Immature natural killer cell (primary cell): Measurements from ENCODE around the gene CSRNP3. TPM values are rescaled to one million over a fixed set of nuclear protein-coding genes. Genes with fewer than 3 reads are reported as not detected.

Experiments used
- DNase-seq, 3 donors: peaks; one replicate each; pipeline ENCODE4 v3.0.0; 2022; ENCODE audit warnings: mixed read lengths in 1 of 3
- H3K27ac Mint-ChIP-seq, 6 donors: one replicate each; pipeline ENCODE4 v1.8.0; 2020; ENCODE audit warnings: mixed read lengths in 6 of 6, mild to moderate bottlenecking in 5 of 6, inconsistent platforms in 4 of 6, moderate library complexity in 3 of 6
- H3K27me3 Mint-ChIP-seq, 3 donors: one replicate each; pipeline ENCODE4 v1.8.0; 2020 to 2021; ENCODE audit warnings: low read depth in 3 of 3, mild to moderate bottlenecking in 3 of 3, mixed read lengths in 3 of 3, moderate library complexity in 3 of 3, inconsistent platforms in 1 of 3
- H3K36me3 Mint-ChIP-seq, 3 donors: one replicate each; pipeline ENCODE4 v1.8.0; 2020; ENCODE audit warnings: mixed read lengths in 3 of 3, inconsistent platforms in 2 of 3, mild to moderate bottlenecking in 2 of 3
- H3K4me1 Mint-ChIP-seq, 2 donors: one replicate each; pipeline ENCODE4 v1.8.0; 2020; ENCODE audit warnings: inconsistent platforms in 2 of 2, mild to moderate bottlenecking in 2 of 2, mixed read lengths in 2 of 2, moderate library complexity in 1 of 2
- H3K4me3 Mint-ChIP-seq, 5 donors: one replicate each; pipeline ENCODE4 v1.8.0; 2020; ENCODE audit warnings: mild to moderate bottlenecking in 5 of 5, mixed read lengths in 5 of 5, inconsistent platforms in 3 of 5, moderate library complexity in 3 of 5
- H3K9me3 Mint-ChIP-seq, 6 donors: one replicate each; pipeline ENCODE4 v1.8.0; 2020; ENCODE audit warnings: mild to moderate bottlenecking in 6 of 6, mixed read lengths in 6 of 6, inconsistent platforms in 4 of 6, moderate library complexity in 3 of 6
- polyA plus RNA-seq, 3 donors: library from polyadenylated mRNA; unstranded; fragments of 300-500 nt; fragmentation: Illumina TruSeq; gene quantifications; one replicate each; pipeline ENCODE4 v1.2.3, GENCODE V29; 2021

Gene CSRNP3
- polyA plus RNA-seq, 3 donors from 2014 or later: not detected

GRCh38 chr2:165687426-165688002 is 218.0 kb downstream of the CSRNP3 start:
- Mint-ChIP-seq H3K9me3 (no peaks in the 10 kb centered on the region), H3K4me1 (no peaks in the 10 kb centered on the region)

GRCh38 chr2:165691615-165692014 is 222.1 kb downstream of the CSRNP3 start:
- Mint-ChIP-seq H3K27me3 (peaks cover 0 to 2% (median 0%) of the 10 kb centered on the region in 3 donors), H3K36me3 (no peaks in the 10 kb centered on the region), H3K9me3 (no peaks in the 10 kb centered on the region), H3K27ac (no peak overlapping the region), H3K4me1 (no peaks in the 10 kb centered on the region), H3K4me3 (no peak overlapping the region)
- no peak for DNase-seq

More at GRCh38 chr2:165687426-165688002, 218.0 kb downstream of the CSRNP3 start:
- Mint-ChIP-seq H3K36me3 (no peaks in the 10 kb centered on the region), H3K27me3 (peaks cover 0 to 8% (median 2%) of the 10 kb centered on the region in 3 donors), H3K4me3 (no peak overlapping the region), H3K27ac (no peak overlapping the region)
- DNase-seq: no peak

- Mint-ChIP-seq H3K4me3 (no peak overlapping the region), H3K27ac (no peak overlapping the region), H3K4me1 (no peaks in the 10 kb centered on the region), H3K27me3 (no peaks in the 10 kb centered on the region), H3K36me3 (no peaks in the 10 kb centered on the region), H3K9me3 (no peaks in the 10 kb centered on the region)
- no peak for DNase-seq
These were observed 223.4 kb downstream of the CSRNP3 start for GRCh38 chr2:165692906-165693305.

- no peaks in the 10 kb centered on the region for H3K9me3 Mint-ChIP-seq
- H3K36me3 Mint-ChIP-seq: no peaks in the 10 kb centered on the region
- H3K27me3 Mint-ChIP-seq: peaks cover 0 to 2% (median 0%) of the 10 kb centered on the region in 3 donors
- no peaks in the 10 kb centered on the region for H3K4me1 Mint-ChIP-seq
- no peak overlapping the region for H3K4me3 Mint-ChIP-seq
- H3K27ac Mint-ChIP-seq: no peak overlapping the region
- DNase-seq: no peak
These were observed 224.3 kb downstream of the CSRNP3 start for GRCh38 chr2:165693838-165694237.

- Mint-ChIP-seq H3K9me3 (no peaks in the 10 kb centered on the region), H3K27ac (no peak overlapping the region), H3K36me3 (no peaks in the 10 kb centered on the region), H3K4me1 (no peaks in the 10 kb centered on the region), H3K27me3 (peaks cover 0 to 2% (median 0%) of the 10 kb centered on the region in 3 donors), H3K4me3 (no peak overlapping the region)
- no peak for DNase-seq
These were observed 228.4 kb downstream of the CSRNP3 start for GRCh38 chr2:165697748-165698443.

- peak; percentile 6 to 14 (median 12) for DNase-seq
- Mint-ChIP-seq H3K4me3 (no peak overlapping the region), H3K36me3 (no peaks in the 10 kb centered on the region), H3K9me3 (no peaks in the 10 kb centered on the region), H3K27me3 (peaks cover 0 to 2% (median 0%) of the 10 kb centered on the region in 3 donors), H3K27ac (no peak overlapping the region), H3K4me1 (no peaks in the 10 kb centered on the region)
These were observed 229.0 kb downstream of the CSRNP3 start for GRCh38 chr2:165698444-165698884.

- H3K36me3 Mint-ChIP-seq: no peaks in the 10 kb centered on the region
- DNase-seq: no peak
- no peaks in the 10 kb centered on the region for H3K9me3 Mint-ChIP-seq
- no peak overlapping the region for H3K4me3 Mint-ChIP-seq
- no peaks in the 10 kb centered on the region for H3K4me1 Mint-ChIP-seq
- H3K27ac Mint-ChIP-seq: no peak overlapping the region
- peaks cover 0 to 4% (median 0%) of the 10 kb centered on the region in 3 donors for H3K27me3 Mint-ChIP-seq
These were observed 230.4 kb downstream of the CSRNP3 start for GRCh38 chr2:165699946-165700345.

- no peaks in the 10 kb centered on the region for H3K36me3 Mint-ChIP-seq
- DNase-seq: no peak
- no peak overlapping the region for H3K27ac Mint-ChIP-seq
- H3K4me1 Mint-ChIP-seq: no peaks in the 10 kb centered on the region
- no peak overlapping the region for H3K4me3 Mint-ChIP-seq
- peaks cover 0 to 4% (median 0%) of the 10 kb centered on the region in 3 donors for H3K27me3 Mint-ChIP-seq
- peaks cover 0 to 2% (median 0%) of the 10 kb centered on the region in 6 donors for H3K9me3 Mint-ChIP-seq
These were observed 231.0 kb downstream of the CSRNP3 start for GRCh38 chr2:165700531-165700930.

- Mint-ChIP-seq H3K27me3 (peaks cover 0 to 4% (median 0%) of the 10 kb centered on the region in 3 donors), H3K9me3 (peaks cover 0 to 2% (median 0%) of the 10 kb centered on the region in 6 donors), H3K27ac (no peak overlapping the region), H3K4me1 (no peaks in the 10 kb centered on the region), H3K4me3 (no peak overlapping the region), H3K36me3 (no peaks in the 10 kb centered on the region)
- no peak for DNase-seq
These were observed 231.6 kb downstream of the CSRNP3 start for GRCh38 chr2:165701147-165701546.

GRCh38 chr2:165706960-165707487 is 237.5 kb downstream of the CSRNP3 start:
- H3K9me3 Mint-ChIP-seq: peaks cover 0 to 12% (median 5%) of the 10 kb centered on the region in 6 donors
- peaks cover 2 to 5% (median 4%) of the 10 kb centered on the region in 3 donors for H3K27me3 Mint-ChIP-seq
- H3K27ac Mint-ChIP-seq: no peak overlapping the region
- DNase-seq: no peak
- H3K36me3 Mint-ChIP-seq: peaks cover 0 to 5% (median 0%) of the 10 kb centered on the region in 3 donors
- no peaks in the 10 kb centered on the region for H3K4me1 Mint-ChIP-seq
- no peak overlapping the region for H3K4me3 Mint-ChIP-seq

GRCh38 chr2:165716091-165716490 is 246.6 kb downstream of the CSRNP3 start:
- Mint-ChIP-seq H3K4me3 (no peak overlapping the region), H3K27ac (no peak overlapping the region), H3K27me3 (peaks cover 0 to 12% (median under 1%) of the 10 kb centered on the region in 3 donors), H3K9me3 (no peaks in the 10 kb centered on the region), H3K4me1 (no peaks in the 10 kb centered on the region), H3K36me3 (no peaks in the 10 kb centered on the region)
- DNase-seq: no peak

- no peaks in the 10 kb centered on the region for H3K9me3 Mint-ChIP-seq
- H3K4me1 Mint-ChIP-seq: no peaks in the 10 kb centered on the region
- H3K27me3 Mint-ChIP-seq: peaks cover 0 to 16% (median 5%) of the 10 kb centered on the region in 3 donors
- no peak overlapping the region for H3K4me3 Mint-ChIP-seq
- H3K36me3 Mint-ChIP-seq: no peaks in the 10 kb centered on the region
- no peak overlapping the region for H3K27ac Mint-ChIP-seq
- DNase-seq: no peak
These were observed 249.2 kb downstream of the CSRNP3 start for GRCh38 chr2:165718610-165719210.

- H3K27me3 Mint-ChIP-seq: peaks cover 1 to 16% (median 7%) of the 10 kb centered on the region in 3 donors
- no peak overlapping the region for H3K27ac Mint-ChIP-seq
- H3K36me3 Mint-ChIP-seq: no peaks in the 10 kb centered on the region
- H3K4me1 Mint-ChIP-seq: no peaks in the 10 kb centered on the region
- H3K4me3 Mint-ChIP-seq: no peak overlapping the region
- DNase-seq: no peak
- H3K9me3 Mint-ChIP-seq: no peaks in the 10 kb centered on the region
These were observed 251.0 kb downstream of the CSRNP3 start for GRCh38 chr2:165720511-165720910.

GRCh38 chr2:165725421-165725820 is 255.9 kb downstream of the CSRNP3 start:
- Mint-ChIP-seq H3K36me3 (no peaks in the 10 kb centered on the region), H3K4me1 (no peaks in the 10 kb centered on the region), H3K27ac (no peak overlapping the region), H3K9me3 (peaks cover 0 to 3% (median 0%) of the 10 kb centered on the region in 6 donors), H3K27me3 (peaks cover 1 to 10% (median 5%) of the 10 kb centered on the region in 3 donors), H3K4me3 (no peak overlapping the region)
- no peak for DNase-seq
